ENCODE measurements around the gene PITPNM1.

The PITPNM1 gene

DNA sequence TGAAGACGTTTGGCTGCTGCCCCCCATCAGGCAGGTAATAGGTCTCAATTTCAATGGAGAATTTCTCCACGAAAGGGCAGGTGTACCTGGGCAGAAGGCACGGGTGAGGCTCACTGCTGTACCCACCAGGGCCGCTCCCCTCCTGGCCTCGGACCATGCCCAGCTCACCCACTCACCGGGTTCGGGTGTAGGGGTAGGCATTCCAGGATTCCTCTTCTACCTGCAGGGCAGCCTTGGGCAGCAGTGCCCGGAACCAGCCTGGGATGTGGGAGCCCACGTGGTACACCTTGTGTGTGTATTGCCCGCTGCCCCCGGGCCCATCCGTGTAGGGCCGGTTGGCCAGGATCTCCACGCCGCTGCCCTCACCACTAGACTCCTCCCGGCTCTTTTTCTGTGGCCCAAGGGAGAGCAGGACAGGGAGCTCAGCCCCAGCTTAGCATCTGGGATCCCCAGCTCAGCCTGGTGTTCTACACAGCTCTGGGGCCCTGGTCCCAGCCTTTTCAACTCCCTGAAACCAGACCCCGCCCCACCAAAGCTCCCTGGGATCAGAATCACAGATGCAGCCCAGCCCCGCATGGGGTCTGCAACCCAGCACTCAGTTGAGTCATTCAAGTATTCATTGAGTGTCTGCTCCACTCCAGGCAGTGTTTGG is 2.7 kb downstream of the PITPNM1 start:
- Histone ChIP-seq H3K9ac (ENCODE audit: low read length in 2 of 2) (no peak overlapping the region), H3K27me3 (ENCODE audit: control insufficient read depth in 1 of 2, insufficient read depth in 2 of 2, low read length in 2 of 2) (peaks cover 7 to 29% of the 10 kb centered on the region in 2 donors), H3K4me1 (ENCODE audit: control insufficient read depth, insufficient read depth, low read length) (peaks cover 34% of the 10 kb centered on the region), H3K36me3 (ENCODE audit: control insufficient read depth in 2 of 2, insufficient read depth in 2 of 2, low read length in 2 of 2) (peaks cover 0 to 2% of the 10 kb centered on the region in 2 donors), H3K27ac (ENCODE audit: low read length) (no peak overlapping the region), H3K4me3 (ENCODE audit: low read length in 2 of 2) (no peak overlapping the region), H3K9me3 (ENCODE audit: control insufficient read depth in 2 of 2, low read length in 2 of 2) (no peaks in the 10 kb centered on the region)

GRCh38 chr11:67501854-67502253 is 3.3 kb downstream of the PITPNM1 start:
- no peaks in the 10 kb centered on the region for H3K9me3 ChIP-seq (ENCODE audit: control insufficient read depth in 2 of 2, low read length in 2 of 2)
- no peak overlapping the region for H3K4me3 ChIP-seq (ENCODE audit: low read length in 2 of 2)
- peaks cover 7 to 29% of the 10 kb centered on the region in 2 donors for H3K27me3 ChIP-seq (ENCODE audit: control insufficient read depth in 1 of 2, insufficient read depth in 2 of 2, low read length in 2 of 2)
- peaks cover 28% of the 10 kb centered on the region for H3K4me1 ChIP-seq (ENCODE audit: control insufficient read depth, insufficient read depth, low read length)
- peaks cover 0 to 2% of the 10 kb centered on the region in 2 donors for H3K36me3 ChIP-seq (ENCODE audit: control insufficient read depth in 2 of 2, insufficient read depth in 2 of 2, low read length in 2 of 2)
- H3K9ac ChIP-seq (ENCODE audit: low read length in 2 of 2): no peak overlapping the region
- no peak overlapping the region for H3K27ac ChIP-seq (ENCODE audit: low read length)

- no peaks in the 10 kb centered on the region for H3K9me3 ChIP-seq (ENCODE audit: control insufficient read depth in 2 of 2, low read length in 2 of 2)
- peaks cover 7 to 29% of the 10 kb centered on the region in 2 donors for H3K27me3 ChIP-seq (ENCODE audit: control insufficient read depth in 1 of 2, insufficient read depth in 2 of 2, low read length in 2 of 2)
- H3K4me3 ChIP-seq (ENCODE audit: low read length in 2 of 2): no peak overlapping the region
- peaks cover 0 to 2% of the 10 kb centered on the region in 2 donors for H3K36me3 ChIP-seq (ENCODE audit: control insufficient read depth in 2 of 2, insufficient read depth in 2 of 2, low read length in 2 of 2)
- H3K27ac ChIP-seq (ENCODE audit: low read length): no peak overlapping the region
- H3K9ac ChIP-seq (ENCODE audit: low read length in 2 of 2): no peak overlapping the region
- H3K4me1 ChIP-seq (ENCODE audit: control insufficient read depth, insufficient read depth, low read length): peaks cover 21% of the 10 kb centered on the region
Measured at GRCh38 chr11:67500831-67501715, 4.1 kb downstream of the PITPNM1 start.

GRCh38 chr11:67500484-67500821 is 4.7 kb downstream of the PITPNM1 start:
- Histone ChIP-seq H3K9ac (ENCODE audit: low read length in 2 of 2) (no peak overlapping the region), H3K4me1 (ENCODE audit: control insufficient read depth, insufficient read depth, low read length) (peaks cover 14% of the 10 kb centered on the region), H3K9me3 (ENCODE audit: control insufficient read depth in 2 of 2, low read length in 2 of 2) (no peaks in the 10 kb centered on the region), H3K27me3 (ENCODE audit: control insufficient read depth in 1 of 2, insufficient read depth in 2 of 2, low read length in 2 of 2) (peaks cover 7 to 29% of the 10 kb centered on the region in 2 donors), H3K4me3 (ENCODE audit: low read length in 2 of 2) (no peak overlapping the region), H3K27ac (ENCODE audit: low read length) (no peak overlapping the region), H3K36me3 (ENCODE audit: control insufficient read depth in 2 of 2, insufficient read depth in 2 of 2, low read length in 2 of 2) (peaks cover 0 to 2% of the 10 kb centered on the region in 2 donors)

GRCh38 chr11:67499808-67500483 is 5.2 kb downstream of the PITPNM1 start:
- Histone ChIP-seq H3K9ac (ENCODE audit: low read length in 2 of 2) (no peak overlapping the region), H3K36me3 (ENCODE audit: control insufficient read depth in 2 of 2, insufficient read depth in 2 of 2, low read length in 2 of 2) (peaks cover 0 to 2% of the 10 kb centered on the region in 2 donors), H3K27ac (ENCODE audit: low read length) (no peak overlapping the region), H3K4me3 (ENCODE audit: low read length in 2 of 2) (no peak overlapping the region), H3K27me3 (ENCODE audit: control insufficient read depth in 1 of 2, insufficient read depth in 2 of 2, low read length in 2 of 2) (peaks cover 7 to 28% of the 10 kb centered on the region in 2 donors), H3K9me3 (ENCODE audit: control insufficient read depth in 2 of 2, low read length in 2 of 2) (no peaks in the 10 kb centered on the region), H3K4me1 (ENCODE audit: control insufficient read depth, insufficient read depth, low read length) (peaks cover 12% of the 10 kb centered on the region)

- Histone ChIP-seq H3K36me3 (ENCODE audit: control insufficient read depth in 2 of 2, insufficient read depth in 2 of 2, low read length in 2 of 2) (peaks cover 0 to 2% of the 10 kb centered on the region in 2 donors), H3K27ac (ENCODE audit: low read length) (no peak overlapping the region), H3K27me3 (ENCODE audit: control insufficient read depth in 1 of 2, insufficient read depth in 2 of 2, low read length in 2 of 2) (peaks cover 7 to 17% of the 10 kb centered on the region in 2 donors), H3K4me3 (ENCODE audit: low read length in 2 of 2) (no peak overlapping the region), H3K9me3 (ENCODE audit: control insufficient read depth in 2 of 2, low read length in 2 of 2) (no peaks in the 10 kb centered on the region), H3K9ac (ENCODE audit: low read length in 2 of 2) (no peak overlapping the region), H3K4me1 (ENCODE audit: control insufficient read depth, insufficient read depth, low read length) (peaks cover under 1% of the 10 kb centered on the region)
Measured at GRCh38 chr11:67498544-67498972, 6.6 kb downstream of the PITPNM1 start.

GRCh38 chr11:67497656-67498291 is 7.4 kb downstream of the PITPNM1 start:
- Histone ChIP-seq H3K4me3 (ENCODE audit: low read length in 2 of 2) (no peak overlapping the region), H3K27ac (ENCODE audit: low read length) (no peak overlapping the region)

DNA sequence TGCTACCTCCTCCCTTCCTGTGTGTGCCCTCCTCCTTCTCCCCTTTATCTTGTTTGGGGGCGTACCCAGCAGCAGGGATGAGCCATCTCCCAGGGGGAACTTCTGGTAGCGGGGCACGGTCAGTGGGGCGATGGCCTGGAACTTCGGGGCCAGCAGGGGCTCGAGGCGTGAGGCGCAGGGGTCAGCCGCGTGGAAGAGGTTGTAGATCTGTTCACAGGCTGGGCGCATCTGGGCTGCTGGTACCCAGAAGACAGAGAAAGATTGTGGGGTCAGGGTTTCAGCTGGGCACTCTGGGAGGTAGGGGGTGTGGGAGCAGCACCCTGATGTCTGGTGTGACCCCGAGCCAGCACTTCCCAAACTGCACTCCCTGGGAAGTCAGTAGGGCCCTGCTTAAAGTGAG is 9.1 kb downstream of the PITPNM1 start:
- Histone ChIP-seq H3K4me1 (ENCODE audit: control insufficient read depth, insufficient read depth, low read length) (peaks cover 6% of the 10 kb centered on the region), H3K9me3 (ENCODE audit: control insufficient read depth in 2 of 2, low read length in 2 of 2) (no peaks in the 10 kb centered on the region), H3K27ac (ENCODE audit: low read length) (no peak overlapping the region), H3K9ac (ENCODE audit: low read length in 2 of 2) (no peak overlapping the region), H3K4me3 (ENCODE audit: low read length in 2 of 2) (no peak overlapping the region), H3K27me3 (ENCODE audit: control insufficient read depth in 1 of 2, insufficient read depth in 2 of 2, low read length in 2 of 2) (no peaks in the 10 kb centered on the region), H3K36me3 (ENCODE audit: control insufficient read depth in 2 of 2, insufficient read depth in 2 of 2, low read length in 2 of 2) (peaks cover 0 to 5% of the 10 kb centered on the region in 2 donors)

More at GRCh38 chr11:67497656-67498291, 7.4 kb downstream of the PITPNM1 start:
- no peaks in the 10 kb centered on the region for H3K4me1 ChIP-seq (ENCODE audit: control insufficient read depth, insufficient read depth, low read length)
- no peaks in the 10 kb centered on the region for H3K9me3 ChIP-seq (ENCODE audit: control insufficient read depth in 2 of 2, low read length in 2 of 2)
- H3K36me3 ChIP-seq (ENCODE audit: control insufficient read depth in 2 of 2, insufficient read depth in 2 of 2, low read length in 2 of 2): peaks cover 0 to 2% of the 10 kb centered on the region in 2 donors
- peaks cover 5 to 9% of the 10 kb centered on the region in 2 donors for H3K27me3 ChIP-seq (ENCODE audit: control insufficient read depth in 1 of 2, insufficient read depth in 2 of 2, low read length in 2 of 2)
- H3K9ac ChIP-seq (ENCODE audit: low read length in 2 of 2): no peak overlapping the region

DNA sequence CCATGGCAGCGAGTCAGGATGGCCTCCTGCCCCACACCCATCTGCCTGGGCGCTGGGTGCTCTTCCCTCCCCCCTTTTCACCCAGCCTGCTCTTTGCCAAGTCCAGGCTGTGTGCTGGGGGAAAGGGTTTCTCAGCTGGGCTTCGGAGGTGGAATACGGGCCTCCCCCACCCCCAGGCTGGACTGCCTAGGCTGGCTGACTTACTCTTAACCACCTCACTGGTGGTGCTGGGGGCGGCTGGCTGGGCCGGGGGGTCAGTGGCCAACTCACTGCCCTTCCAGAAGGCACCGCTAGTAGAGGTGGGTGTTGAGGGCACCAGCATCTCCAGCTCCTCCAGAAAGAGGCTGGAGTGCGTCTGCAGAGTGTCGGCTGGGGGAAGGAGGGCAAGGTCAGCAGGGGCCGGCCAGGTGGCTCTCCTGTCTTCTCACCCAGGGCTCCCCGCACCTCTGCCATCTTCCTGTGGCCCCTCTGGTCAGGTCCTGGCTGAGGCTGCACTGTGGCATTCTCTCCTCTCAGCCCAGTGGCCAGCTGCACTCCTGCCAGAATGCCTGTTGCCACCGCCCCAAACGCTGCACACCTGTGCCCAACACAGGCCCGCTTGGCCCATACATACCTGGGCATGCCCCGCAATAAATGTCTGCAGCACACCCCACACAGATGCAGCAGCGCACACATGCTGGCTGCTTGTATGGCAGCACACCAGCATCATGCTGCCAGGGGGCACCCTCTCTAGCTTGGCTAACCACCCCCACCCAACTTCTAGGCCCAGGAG is 9.7 kb downstream of the PITPNM1 start:
- Histone ChIP-seq H3K9ac (ENCODE audit: low read length in 2 of 2) (no peak overlapping the region), H3K27ac (ENCODE audit: low read length) (no peak overlapping the region), H3K9me3 (ENCODE audit: control insufficient read depth in 2 of 2, low read length in 2 of 2) (no peaks in the 10 kb centered on the region), H3K36me3 (ENCODE audit: control insufficient read depth in 2 of 2, insufficient read depth in 2 of 2, low read length in 2 of 2) (peaks cover 0 to 8% of the 10 kb centered on the region in 2 donors), H3K27me3 (ENCODE audit: control insufficient read depth in 1 of 2, insufficient read depth in 2 of 2, low read length in 2 of 2) (no peaks in the 10 kb centered on the region), H3K4me1 (ENCODE audit: control insufficient read depth, insufficient read depth, low read length) (peaks cover 6% of the 10 kb centered on the region), H3K4me3 (ENCODE audit: low read length in 2 of 2) (no peak overlapping the region)

Measured in stomach smooth muscle (tissue), 2 donors.